HG02970 (cell line): ENCODE results near the gene PPP1R2.

Experiments
- ATAC-seq: cut with Tn5 transposase; IDR thresholded peaks from one replicate; pipeline ENCODE4 v1.9.1; 2021; ENCODE audit warnings: mild to moderate bottlenecking, moderate library complexity, moderate number of reproducible peaks; ENCODE audit not compliant: unreplicated experiment, low FRiP score

The PPP1R2 gene

DNA sequence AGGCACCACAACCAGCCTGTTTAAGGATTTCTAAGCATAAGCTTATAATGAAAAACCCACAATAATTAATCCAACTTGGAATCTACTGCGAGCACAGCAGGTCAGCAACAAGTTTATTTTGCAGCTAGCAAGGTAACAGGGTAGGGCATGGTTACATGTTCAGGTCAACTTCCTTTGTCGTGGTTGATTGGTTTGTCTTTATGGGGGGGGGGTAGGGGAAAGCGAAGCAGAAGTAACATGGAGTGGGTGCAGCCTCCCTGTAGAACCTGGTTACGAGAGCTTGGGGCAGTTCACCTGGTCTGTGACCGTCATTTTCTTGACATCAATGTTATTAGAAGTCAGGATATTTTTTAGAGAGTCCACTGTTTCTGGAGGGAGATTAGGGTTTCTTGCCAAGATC is 25.5 kb upstream of the PPP1R2 start:
- ATAC-seq: no peak

GRCh38 chr3:195566797-195567196 is 23.7 kb upstream of the PPP1R2 start:
- ATAC-seq: no peak

- ATAC-seq: no peak
Measured at GRCh38 chr3:195565716-195566115, 22.6 kb upstream of the PPP1R2 start.

- no peak for ATAC-seq
Measured at GRCh38 chr3:195563317-195563716, 20.2 kb upstream of the PPP1R2 start.

DNA sequence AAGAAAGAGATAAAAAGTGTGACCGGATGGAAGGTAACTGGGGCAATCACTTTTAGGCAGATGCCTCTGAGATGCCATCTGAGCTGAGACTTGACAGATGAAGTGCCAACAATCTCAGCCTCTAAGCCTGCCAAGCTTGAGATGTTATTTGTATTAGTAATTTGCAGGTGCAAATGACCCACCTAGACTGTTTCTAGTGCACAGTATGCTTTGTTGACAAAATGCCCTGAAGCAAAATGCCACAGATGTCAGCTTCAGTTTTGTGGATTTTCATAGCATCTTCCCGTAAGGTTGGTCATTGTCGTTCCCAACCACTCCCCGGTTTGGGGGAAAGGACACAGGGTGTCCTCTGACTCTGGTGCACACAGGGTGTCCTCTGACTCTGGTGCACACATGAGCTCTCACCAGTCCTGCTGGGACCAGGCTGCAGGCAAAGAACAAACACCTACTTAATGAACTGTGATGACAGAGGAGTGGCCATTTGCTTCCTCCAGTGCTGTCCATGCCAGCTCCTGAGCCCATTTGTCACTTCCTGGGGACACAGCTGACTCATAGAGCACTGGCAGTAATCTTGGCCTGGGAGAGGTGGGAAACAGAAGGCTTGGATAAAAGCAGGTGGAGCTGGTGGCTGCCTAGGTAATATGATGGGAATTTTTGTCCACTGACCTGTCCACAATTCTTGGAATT is 16.7 kb upstream of the PPP1R2 start:
- ATAC-seq: no peak

- ATAC-seq: no peak
Measured at GRCh38 chr3:195558602-195559001, 15.5 kb upstream of the PPP1R2 start.

GRCh38 chr3:195557322-195557721 is 14.2 kb upstream of the PPP1R2 start:
- ATAC-seq: no peak

DNA sequence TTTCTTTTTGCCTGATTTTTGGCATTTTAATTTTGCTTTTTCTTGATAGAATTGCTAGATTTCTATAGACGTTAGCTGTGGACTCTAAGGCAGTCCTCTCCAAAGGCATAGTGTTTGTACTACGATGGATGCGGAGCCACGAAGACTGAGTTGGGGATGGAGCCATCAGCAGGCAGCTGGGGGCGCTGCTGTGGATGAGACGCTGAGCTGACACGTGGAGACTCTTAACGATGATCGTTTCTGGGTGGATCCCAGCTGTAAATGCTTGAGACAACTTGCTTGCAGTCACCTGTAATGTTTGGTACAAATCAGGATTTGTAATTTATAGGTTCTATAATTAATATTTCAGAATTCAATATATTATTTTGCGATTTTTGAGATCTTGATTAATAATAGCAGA is 13.3 kb upstream of the PPP1R2 start:
- ATAC-seq: no peak

- ATAC-seq: no peak
Measured at GRCh38 chr3:195555110-195555509, 12.0 kb upstream of the PPP1R2 start.

- ATAC-seq: no peak
Measured at GRCh38 chr3:195554458-195554857, 11.3 kb upstream of the PPP1R2 start.

DNA sequence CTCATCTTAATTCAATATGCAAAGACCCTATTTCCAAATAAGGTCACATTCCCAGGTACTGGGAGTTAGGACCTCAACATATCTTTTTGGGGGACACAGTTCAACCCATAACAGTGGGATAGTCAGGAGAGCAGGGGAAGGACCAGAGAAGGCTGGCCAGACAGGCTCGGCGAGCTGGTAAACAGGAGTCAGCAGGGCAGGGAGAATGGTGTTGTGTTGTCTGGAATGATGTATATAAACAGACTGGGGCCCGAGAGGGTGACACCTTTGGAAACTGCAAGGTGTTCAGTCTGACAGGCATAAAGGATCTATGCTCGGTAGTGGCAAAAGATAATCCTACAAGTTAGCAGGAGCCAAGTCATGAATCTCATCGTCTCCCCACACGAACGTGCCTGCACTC is 10.1 kb upstream of the PPP1R2 start:
- no peak for ATAC-seq

DNA sequence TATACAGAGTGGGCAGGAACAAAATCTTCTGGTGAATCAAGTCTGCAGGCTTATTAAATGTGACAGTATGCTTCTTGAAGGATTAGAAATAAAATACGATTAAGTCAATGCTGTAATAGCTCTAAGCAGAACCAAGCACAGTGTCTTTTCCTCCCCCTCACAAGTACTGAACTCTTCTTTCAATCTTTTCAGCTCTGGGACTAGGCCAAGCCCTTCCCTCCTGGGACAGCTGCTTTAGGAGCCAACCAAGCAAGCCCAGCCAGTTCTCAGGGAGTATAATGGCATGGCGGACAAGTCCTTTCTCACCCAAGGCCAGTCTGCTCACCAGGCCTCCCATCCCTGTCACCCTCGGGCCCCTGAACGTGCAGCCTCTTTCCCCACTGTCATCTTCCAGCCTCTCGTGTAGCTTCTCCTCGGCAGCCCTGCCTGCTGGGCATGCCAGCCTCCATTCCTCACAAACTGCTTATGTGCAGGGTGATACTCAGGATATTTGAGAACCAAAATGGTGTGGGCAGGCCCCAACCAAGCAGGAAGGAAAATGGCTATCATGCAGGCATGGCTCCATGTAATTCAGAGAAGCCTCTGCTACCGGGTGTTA is 8.4 kb upstream of the PPP1R2 start:
- no peak for ATAC-seq

GRCh38 chr3:195550723-195551122 is 7.6 kb upstream of the PPP1R2 start:
- ATAC-seq: no peak

DNA sequence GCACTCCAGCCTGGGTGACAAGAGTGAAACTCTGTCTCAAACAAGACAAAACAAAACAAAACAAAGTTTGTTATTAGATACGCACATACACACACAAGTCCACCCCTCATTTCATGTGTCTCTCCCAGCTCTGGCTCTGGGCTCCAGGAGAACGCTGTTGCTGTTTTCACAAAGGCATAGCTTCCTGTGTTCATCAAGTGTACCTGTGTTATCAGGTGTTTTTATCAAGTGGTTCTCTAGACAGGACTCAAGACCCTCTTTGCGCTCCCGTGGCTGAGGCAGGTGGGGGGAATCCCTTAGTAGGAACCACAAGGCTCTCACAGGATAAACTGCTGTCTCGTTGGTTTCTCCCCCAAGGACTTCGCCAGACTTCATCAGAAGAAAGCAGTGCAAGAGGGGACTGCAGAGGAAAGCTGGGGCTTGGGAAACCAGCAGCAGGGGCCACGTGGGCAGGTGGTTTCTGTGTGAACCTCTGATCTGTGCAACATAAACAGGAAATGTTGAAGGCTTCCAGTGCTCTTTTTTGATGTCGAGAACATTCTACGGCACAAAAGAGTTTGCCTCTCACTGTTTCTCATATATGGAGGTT is 6.9 kb upstream of the PPP1R2 start:
- no peak for ATAC-seq

DNA sequence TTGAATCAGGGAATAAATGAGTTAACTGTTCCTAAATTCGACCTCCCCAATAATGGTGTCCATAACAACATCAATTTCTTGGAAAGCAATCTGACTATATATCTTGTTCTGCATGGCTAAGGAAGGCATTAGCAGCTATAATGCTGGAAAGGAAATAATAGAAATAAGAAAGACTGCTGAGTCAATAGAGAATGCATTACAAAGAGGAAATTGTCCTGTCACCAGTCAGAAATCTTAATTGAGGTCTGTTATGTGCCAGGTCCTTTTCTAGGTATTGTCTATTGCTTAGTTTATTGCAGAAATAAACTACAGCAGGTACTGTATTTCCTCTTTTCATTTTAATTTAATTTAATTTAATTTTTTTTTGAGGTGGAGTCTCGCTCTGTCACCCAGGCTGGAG is 5.9 kb upstream of the PPP1R2 start:
- ATAC-seq: no peak

DNA sequence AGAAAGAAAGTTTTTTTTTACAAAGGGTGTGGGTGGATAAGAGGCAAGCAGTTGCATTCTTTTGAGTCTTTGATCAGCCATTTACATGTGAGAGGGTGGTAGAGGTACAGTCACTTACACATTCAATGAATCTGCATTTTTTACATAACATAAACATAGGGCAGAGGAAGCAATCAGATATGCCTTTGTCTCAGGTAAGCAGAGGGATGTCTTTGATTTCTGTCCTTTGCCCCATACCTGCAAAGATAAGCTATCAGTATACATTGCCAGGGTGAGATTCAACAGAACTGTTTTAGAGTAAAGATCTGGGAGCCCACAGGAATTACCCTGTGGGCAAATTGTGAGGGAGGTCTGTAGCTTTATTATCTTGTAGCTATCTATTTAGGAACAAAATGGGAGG is 5.4 kb upstream of the PPP1R2 start:
- no peak for ATAC-seq

- no peak for ATAC-seq
Measured at GRCh38 chr3:195548006-195548405, 4.9 kb upstream of the PPP1R2 start.

GRCh38 chr3:195546130-195546560 is 3.0 kb upstream of the PPP1R2 start:
- ATAC-seq: no peak

DNA sequence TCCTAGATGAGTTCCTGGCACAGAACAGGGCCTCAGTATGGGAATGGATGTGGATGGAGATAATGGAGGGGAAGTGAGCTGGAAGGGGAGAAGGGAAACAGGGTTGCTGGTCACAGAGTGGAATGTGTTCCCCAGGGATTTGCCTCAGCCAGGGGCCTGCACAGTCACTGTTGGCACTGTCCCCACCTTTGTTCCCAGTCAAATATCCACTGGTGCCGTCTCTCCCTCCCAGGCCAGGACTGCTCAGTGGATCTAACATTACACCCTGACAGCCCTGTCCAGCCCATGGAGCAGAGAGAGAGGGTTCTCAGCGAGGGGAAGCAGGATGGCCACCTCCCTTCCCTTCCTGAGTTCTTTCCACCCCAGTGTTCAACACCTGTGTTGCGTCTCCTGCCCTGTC is 1.5 kb upstream of the PPP1R2 start:
- ATAC-seq: no peak

GRCh38 chr3:195544230-195544536 is 1.1 kb upstream of the PPP1R2 start:
- no peak for ATAC-seq

- no peak for ATAC-seq
Measured at GRCh38 chr3:195543500-195544229, 540 bp upstream of the PPP1R2 start.

DNA sequence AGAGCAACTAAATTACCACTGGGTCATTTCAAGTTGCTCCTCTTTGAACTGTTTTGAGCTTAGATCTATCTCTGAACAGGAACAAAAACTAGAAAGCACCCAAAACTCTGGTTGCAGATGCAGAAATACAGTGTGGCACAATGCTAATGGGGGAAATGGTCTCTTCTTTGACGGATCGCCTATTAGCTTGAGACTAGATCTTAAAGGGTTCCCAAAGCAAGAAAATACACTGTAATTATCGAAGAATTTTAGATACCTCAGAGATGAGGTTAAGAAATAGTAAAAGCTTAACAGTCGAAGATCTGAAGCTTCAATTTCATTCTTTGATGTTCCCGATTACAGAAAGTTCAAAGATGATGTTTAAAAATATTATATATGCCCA is 818 bp downstream of the PPP1R2 start:
- no peak for ATAC-seq
